Measurements from ENCODE around the gene CD7. TPM values are rescaled to one million over a fixed set of nuclear protein-coding genes. Genes with fewer than 3 reads are reported as not detected.

The CD7 gene
- total and polyA plus RNA-seq, 2 donors (not counting 3 experiments of a cell fraction or from before 2014, with no cell fraction given), result not detected

DNA sequence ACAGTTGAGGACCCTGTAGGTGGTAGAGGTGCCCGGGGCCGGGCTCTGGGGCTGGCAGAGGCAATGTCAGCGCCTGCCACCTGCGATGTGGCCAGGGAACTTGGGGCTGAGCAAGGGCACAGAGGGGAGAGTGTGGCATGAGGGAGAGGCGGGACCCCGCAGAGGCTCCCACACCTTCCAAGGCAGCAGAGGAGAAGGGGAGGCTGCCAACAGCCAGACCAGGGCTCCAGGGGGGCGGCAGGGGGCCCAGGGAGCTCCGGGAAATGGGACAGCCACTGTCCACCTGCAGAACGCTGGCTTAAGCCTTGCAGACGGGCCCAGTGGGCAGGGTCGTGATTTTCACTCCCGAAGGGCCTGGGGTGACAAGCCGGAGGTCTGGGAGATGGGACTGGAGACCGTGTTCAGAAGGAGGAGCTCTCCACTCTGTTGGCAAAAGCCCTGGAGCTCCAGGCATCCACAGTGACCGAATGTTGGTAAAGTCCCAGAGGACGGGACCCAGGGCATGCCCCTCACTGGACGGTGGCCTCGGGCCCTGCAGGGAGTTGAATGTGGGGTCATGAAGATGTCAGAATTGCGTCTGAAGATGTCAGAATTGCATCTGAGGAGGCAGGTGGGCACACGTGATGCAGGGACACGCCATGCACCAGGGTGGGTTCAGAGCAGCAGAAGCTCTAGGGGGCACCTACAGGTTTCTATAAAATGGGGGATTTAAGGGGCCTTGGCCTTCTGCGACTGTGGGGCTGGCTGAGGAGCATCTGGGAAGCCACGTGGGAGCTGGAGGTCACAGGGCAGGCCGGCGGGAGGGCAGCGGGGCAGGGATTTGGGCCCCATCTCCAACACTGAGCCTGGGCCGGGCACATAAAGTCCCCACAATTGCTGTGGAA, 18.6 kb downstream of the CD7 start:
- dilution Hi-C loops (cut with MboI; ENCODE audit: extremely low pct_ligation_motif_present, low sequenced_read_pairs), result no loop called here
- H3K4me2 ChIP-seq (ENCODE audit: insufficient read depth, low read length), result peak overlapping the region; percentile 69
- peaks cover 38% of the 10 kb centered on the region for H3K4me1 ChIP-seq (ENCODE audit: control insufficient read depth, extremely low read depth, insufficient read depth, low read length)
- FAIRE-seq (no peak), DNase-seq (ENCODE audit: low read depth, low spot score) (no peak)
- peak overlapping the region; percentile 5 for H2AFZ ChIP-seq (ENCODE audit: low read depth, low read length)
- no peaks in the 10 kb centered on the region for H3K9me1 ChIP-seq (replicated peaks; ENCODE audit: control insufficient read depth, extremely low read depth, insufficient read depth, low read length)
- H3K9me3 ChIP-seq (replicated peaks; ENCODE audit: control insufficient read depth, insufficient read depth, low read length), result no peaks in the 10 kb centered on the region
- ChIA-PET CTCF (interaction anchor here (0.9 to 4.4 kb wide), 10 partner anchors 23 to 268 kb away, joined by 3 to 26 read pairs (median 4); partner anchors contain the start of genes OGFOD3 and SECTM1), POLR2A (no interaction called here)
- H4K20me1 ChIP-seq (replicated peaks; ENCODE audit: control insufficient read depth, extremely low read depth, insufficient read depth, low read length), result no peaks in the 10 kb centered on the region
- H3K79me2 ChIP-seq (ENCODE audit: control insufficient read depth, insufficient read depth, low read length), result no peaks in the 10 kb centered on the region
- H3K27ac ChIP-seq (ENCODE audit: insufficient read depth, low read depth, low read length), result peak overlapping the region; percentile 93
- BruUV-seq (replicated peaks), result no TSS peak
- H3K27me3 ChIP-seq (ENCODE audit: control insufficient read depth in 2 of 2, insufficient read depth in 2 of 2, low read length in 2 of 2), result no peaks in the 10 kb centered on the region
- TF ChIP-seq FOS (IDR thresholded peaks at IDR 0.05; ENCODE audit: borderline replicate concordance, insufficient read depth, low read length) (no peak), GATA2 (IDR thresholded peaks at IDR 0.05; ENCODE audit: insufficient read depth, insufficient read length, low read depth, low read length) (no peak), MYC (IDR thresholded peaks at IDR 0.05; ENCODE audit: low read depth, low read length) (no peak), EZH2 (IDR thresholded peaks at IDR 0.05; ENCODE audit: borderline replicate concordance, low read depth, low read length, severe bottlenecking) (no peak), JUN (IDR thresholded peaks at IDR 0.05; ENCODE audit: borderline replicate concordance, insufficient read depth, insufficient read length, low read depth) (no peak)
- H3K36me3 ChIP-seq (ENCODE audit: control insufficient read depth in 2 of 2, extremely low read depth in 1 of 2, insufficient read depth in 2 of 2, low read length in 2 of 2), result no peaks in the 10 kb centered on the region
- intact Hi-C loops (cut with micrococcal nuclease), result loop anchor here (2.0 to 5.0 kb wide), 3 partner anchors 39 to 119 kb away; partner anchors contain the start of genes HEXD and OGFOD3
- peak overlapping the region in 1 of 3 experiments; percentile 43 for H3K4me3 ChIP-seq (replicated peaks in 1 of 3; ENCODE audit: insufficient read depth in 1 of 3, low read depth in 1 of 3, low read length in 3 of 3)
- peak overlapping the region; percentile 92 for H3K9ac ChIP-seq (replicated peaks; ENCODE audit: extremely low read depth, insufficient read depth, low read length)

All from endothelial cell of umbilical vein (primary cell).